IMR-90 (cell line): Measurements from ENCODE around the gene TMEM14B. TPM values are rescaled to one million over a fixed set of nuclear protein-coding genes. Genes with fewer than 3 reads are reported as not detected.

Experiments
- ATAC-seq: fragments of 200-7000 bp; cut with Tn5 transposase; 2 replicates; pipeline ENCODE4 v1.9.1; 2020; ENCODE audit warnings: low read depth, mild to moderate bottlenecking, moderate library complexity
- BruUV-seq: library from RNA; stranded (reverse); fragments of 400-500 nt; replicated peaks from 2 replicates; lab custom pipeline; 2021; lab: Mats Ljungman, UMichigan
- CTCF ChIA-PET: fragments of 300-600 bp; formaldehyde crosslinking; extraction: SDS; loops from one replicate; lab custom pipeline; 2021; ENCODE audit warnings: antibody characterized with exemption; lab: Yijun Ruan, JAX
- POLR2A ChIA-PET: fragments of 300-600 bp; sonication (Branson Sonifier 250); formaldehyde crosslinking; loops from one replicate; lab custom pipeline; 2022; ENCODE audit warnings: antibody characterized with exemption; ENCODE audit not compliant: unreplicated experiment; lab: Charles Lee
- DNase-seq: peaks from one replicate; pipeline ENCODE4 v3.0.0; 2013
- H2AFZ ChIP-seq: replicated peaks from 2 replicates; pipeline ENCODE3; 2013; ENCODE audit warnings: low read length, mild to moderate bottlenecking; ENCODE audit not compliant: poor library complexity
- H2AK5ac ChIP-seq: 2 replicates; pipeline ENCODE4 v1.6.1; 2013; ENCODE audit warnings: low read depth, low read length, inconsistent platforms
- H2AK9ac ChIP-seq: replicated peaks from 2 replicates; pipeline ENCODE3; 2013; ENCODE audit warnings: mild to moderate bottlenecking, low read depth, low read length, moderate library complexity; ENCODE audit not compliant: poor library complexity
- H2BK120ac ChIP-seq: 2 replicates; pipeline ENCODE4 v1.6.1; 2013; ENCODE audit warnings: low read depth, low read length, inconsistent platforms
- H2BK15ac ChIP-seq: 3 replicates; pipeline ENCODE4 v1.6.1; 2013; ENCODE audit warnings: low read depth, low read length, inconsistent platforms
- H2BK20ac ChIP-seq: 2 replicates; pipeline ENCODE4 v1.6.1; 2013; ENCODE audit warnings: low read depth, mild to moderate bottlenecking, inconsistent platforms, low read length, moderate library complexity
- H2BK5ac ChIP-seq: 2 replicates; pipeline ENCODE4 v1.6.1; 2013; ENCODE audit warnings: mild to moderate bottlenecking, low read depth, low read length, inconsistent platforms; ENCODE audit not compliant: poor library complexity, severe bottlenecking
- H3K14ac ChIP-seq: replicated peaks from 2 replicates; pipeline ENCODE4 v1.6.1; 2013; ENCODE audit warnings: low read depth, low read length, inconsistent platforms
- H3K18ac ChIP-seq: 2 replicates; pipeline ENCODE4 v1.6.1; 2013; ENCODE audit warnings: low read depth, low read length, control low read depth
- H3K23ac ChIP-seq: 2 replicates; pipeline ENCODE4 v1.6.1; 2013; ENCODE audit warnings: low read depth, low read length, inconsistent platforms
- H3K27ac ChIP-seq: 2 replicates; pipeline ENCODE4 v1.5.1; 2013; ENCODE audit warnings: mild to moderate bottlenecking, control low read depth, low read length; ENCODE audit not compliant: insufficient read depth
- H3K27me3 ChIP-seq: 2 replicates; pipeline ENCODE4 v1.6.1; 2013; ENCODE audit warnings: low read length; ENCODE audit not compliant: control insufficient read depth, insufficient read depth
- H3K36me3 ChIP-seq: 2 replicates; pipeline ENCODE4 v1.6.1; 2013; ENCODE audit warnings: low read length, mixed read lengths; ENCODE audit not compliant: control insufficient read depth, insufficient read depth
- H3K4ac ChIP-seq: 2 replicates; pipeline ENCODE4 v1.6.1; 2013; ENCODE audit warnings: low read depth, low read length, inconsistent platforms
- H3K4me1 ChIP-seq: 2 replicates; pipeline ENCODE4 v1.6.1; 2013; ENCODE audit warnings: low read length, mixed read lengths; ENCODE audit not compliant: control insufficient read depth, insufficient read depth
- H3K4me2 ChIP-seq: 2 replicates; pipeline ENCODE4 v1.6.1; 2013; ENCODE audit warnings: low read depth, mild to moderate bottlenecking, control low read depth, low read length, moderate library complexity
- H3K4me3 ChIP-seq: 2 replicates; pipeline ENCODE4 v1.5.1; 2013; ENCODE audit warnings: low read depth, mild to moderate bottlenecking, control low read depth, low read length, moderate library complexity; ENCODE audit not compliant: insufficient read depth
- H3K56ac ChIP-seq: 2 replicates; pipeline ENCODE4 v1.6.1; 2013; ENCODE audit warnings: low read length, inconsistent platforms; ENCODE audit not compliant: insufficient read depth; ENCODE audit errors: extremely low read depth
- H3K79me1 ChIP-seq, 2 experiments: 2 replicates each; pipeline ENCODE4 v1.6.1; 2013; ENCODE audit warnings: low read length in 2 of 2, inconsistent platforms in 1 of 2, low read depth in 1 of 2
- H3K9ac ChIP-seq: 2 replicates; pipeline ENCODE4 v1.6.1; 2013; ENCODE audit warnings: low read depth, low read length, control low read depth
- H3K9me1 ChIP-seq: 2 replicates; pipeline ENCODE4 v1.6.1; 2013; ENCODE audit warnings: low read length, inconsistent platforms; ENCODE audit not compliant: insufficient read depth
- H3K9me3 ChIP-seq: 2 replicates; pipeline ENCODE4 v1.6.1; 2013; ENCODE audit warnings: low read length; ENCODE audit not compliant: control insufficient read depth, insufficient read depth
- H4K20me1 ChIP-seq: 2 replicates; pipeline ENCODE4 v1.6.1; 2013; ENCODE audit warnings: low read length, inconsistent platforms; ENCODE audit not compliant: insufficient read depth
- H4K5ac ChIP-seq: 2 replicates; pipeline ENCODE4 v1.6.1; 2013; ENCODE audit warnings: mild to moderate bottlenecking, low read depth, low read length, control low read depth
- H4K8ac ChIP-seq, 2 experiments: 2 replicates each; pipeline ENCODE4 v1.6.1; 2013; ENCODE audit warnings: low read depth in 2 of 2, low read length in 2 of 2, control low read depth in 1 of 2, inconsistent platforms in 1 of 2
- H4K91ac ChIP-seq: 2 replicates; pipeline ENCODE4 v1.6.1; 2013; ENCODE audit warnings: low read depth, low read length, inconsistent platforms; ENCODE audit not compliant: insufficient read depth
- BHLHE40 ChIP-seq: fragments of 150-350 bp; IDR thresholded peaks from 2 replicates; pipeline ENCODE4 v1.6.1; 2016; ENCODE audit warnings: mild to moderate bottlenecking, low read depth, low read length
- CEBPB ChIP-seq: IDR thresholded peaks from 2 replicates; pipeline ENCODE4 v1.6.1; 2012; ENCODE audit warnings: low read depth, low read length, improper control_type of control experiment
- CHD1 ChIP-seq: IDR thresholded peaks from 2 replicates; pipeline ENCODE4 v1.6.1; 2012; ENCODE audit warnings: low read depth, low read length, improper control_type of control experiment
- FOS ChIP-seq: fragments of 150-350 bp; IDR thresholded peaks from 2 replicates; pipeline ENCODE4 v1.6.1; 2016; ENCODE audit warnings: low read depth, low read length
- MAFK ChIP-seq: IDR thresholded peaks from 2 replicates; pipeline ENCODE4 v1.6.1; 2012; ENCODE audit warnings: low read depth, low read length, improper control_type of control experiment
- MAZ ChIP-seq: IDR thresholded peaks from 2 replicates; pipeline ENCODE4 v1.6.1; 2012; ENCODE audit warnings: low read depth, mild to moderate bottlenecking, low read length, improper control_type of control experiment, moderate library complexity, borderline replicate concordance
- MXI1 ChIP-seq: IDR thresholded peaks from 2 replicates; pipeline ENCODE4 v1.6.1; 2012; ENCODE audit warnings: low read depth, mild to moderate bottlenecking, low read length, moderate library complexity, borderline replicate concordance
- NFE2L2 ChIP-seq: fragments of 150-350 bp; IDR thresholded peaks from 2 replicates; pipeline ENCODE4 v1.6.1; 2016; ENCODE audit warnings: low read depth, mild to moderate bottlenecking, low read length
- POLR2A ChIP-seq: IDR thresholded peaks from 2 replicates; pipeline ENCODE4 v1.6.1; 2012; ENCODE audit warnings: mild to moderate bottlenecking, low read depth, low read length
- RAD21 ChIP-seq: IDR thresholded peaks from 2 replicates; pipeline ENCODE4 v1.6.1; 2012; ENCODE audit warnings: low read length, improper control_type of control experiment
- RCOR1 ChIP-seq: IDR thresholded peaks from 2 replicates; pipeline ENCODE4 v1.6.1; 2012; ENCODE audit warnings: mild to moderate bottlenecking, low read length, improper control_type of control experiment; ENCODE audit not compliant: insufficient replicate concordance
- RFX5 ChIP-seq: IDR thresholded peaks from 2 replicates; pipeline ENCODE4 v1.8.0; 2012; ENCODE audit warnings: low read depth, mild to moderate bottlenecking, low read length, moderate library complexity
- SMC3 ChIP-seq: fragments of 150-350 bp; IDR thresholded peaks from 2 replicates; pipeline ENCODE4 v1.6.1; 2016; ENCODE audit warnings: low read depth, mild to moderate bottlenecking, antibody characterized with exemption, low read length, moderate library complexity
- WGBS, 2 experiments: methylation state at CpG; one replicate each; pipeline versions ENCODE4 v1.1.5 to v1.1.7; 2013; ENCODE audit warnings: missing lambda C conversion rate in 2 of 2; ENCODE audit not compliant: insufficient read length in 1 of 2; ENCODE audit errors: extremely low coverage in 2 of 2; 5-methylcytosine and 5-hydroxymethylcytosine counted together
- dilution Hi-C: fragments of 300-500 bp; cut with HindIII; formaldehyde crosslinking; loops from one replicate; pipeline ENCODE4 v1.14.3; 2018; ENCODE audit warnings: low sequenced_read_pairs; ENCODE audit not compliant: unreplicated experiment
- in situ Hi-C: fragments of 300-500 bp; cut with MboI; formaldehyde crosslinking; loops from 3 replicates; pipeline ENCODE4 v1.14.3; 2019; ENCODE audit warnings: low sequenced_read_pairs, inconsistent platforms, mixed read lengths
- intact Hi-C: fragments of 100-400 bp; cut with micrococcal nuclease; formaldehyde crosslinking; loops from 2 replicates; pipeline ENCODE4 v1.10.0; 2022
- polyA plus RNA-seq, 3 experiments: library from polyadenylated mRNA; depleted of rRNA; stranded (reverse); fragments of >200 nt; gene quantifications; 2 replicates each; pipeline ENCODE4 v1.2.3, GENCODE V29; 2012; ENCODE audit warnings: low replicate concordance in 1 of 3
- total RNA-seq: library from RNA; depleted of rRNA; stranded (reverse); fragments of >200 nt; gene quantifications from 2 replicates; pipeline ENCODE4 v1.2.3, GENCODE V29; 2012
- TF ChIP-seq, protein P1 (sequence below): fragments of 150-350 bp; IDR thresholded peaks from 2 replicates; pipeline ENCODE4 v1.6.1; 2017; ENCODE audit warnings: mild to moderate bottlenecking, antibody characterized with exemption, low read length, low read depth
- TF ChIP-seq, protein P2 (sequence below): fragments of 150-350 bp; IDR thresholded peaks from 2 replicates; pipeline ENCODE4 v1.6.1; 2016; ENCODE audit warnings: low read depth, mild to moderate bottlenecking, low read length, moderate library complexity, borderline replicate concordance
- TF ChIP-seq, protein P3 (sequence below): conservative IDR thresholded peaks from 2 replicates; pipeline ENCODE4 v1.5.1; 2012; ENCODE audit warnings: mild to moderate bottlenecking, low read depth, low read length, improper control_type of control experiment

TMEM14B gene
- total and polyA plus RNA-seq, 2 of the 4 experiments (the other 2 are of a cell fraction) = 66.5 to 81.4 TPM

DNA sequence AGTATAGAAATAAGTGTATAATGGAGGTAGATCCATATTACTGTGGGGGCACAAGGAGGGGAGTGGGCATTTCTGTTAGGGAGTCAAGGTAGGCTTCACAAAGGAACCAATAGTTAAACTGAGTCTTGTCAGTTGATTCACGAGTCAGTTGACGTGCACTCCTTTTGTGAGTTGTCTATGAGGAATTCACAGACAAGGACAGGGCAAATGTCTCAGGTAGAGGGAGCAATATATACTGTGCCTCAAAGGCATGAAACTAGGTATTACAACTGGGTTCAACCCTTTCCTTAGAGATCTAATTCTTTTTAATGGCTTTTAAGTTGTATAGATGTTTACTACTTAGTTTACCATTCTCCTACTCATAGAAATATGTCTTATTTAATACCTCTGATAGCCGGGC is 13.7 kb upstream of the TMEM14B start:
- no peaks in the 10 kb centered on the region for H3K27me3 ChIP-seq
- peak overlapping the region; percentile 18; the same call in 1 of the 2 replicates for H2AK5ac ChIP-seq
- no peak overlapping the region for H3K4me3 ChIP-seq
- no peak overlapping the region for H3K56ac ChIP-seq
- H2BK5ac ChIP-seq = no peak overlapping the region
- no peak overlapping the region for H3K4me2 ChIP-seq
- intact Hi-C loops = no loop called here
- BruUV-seq = no TSS peak
- H3K14ac ChIP-seq = no peak overlapping the region
- peak overlapping the region; percentile 24; the same call in 1 of the 2 replicates for H3K18ac ChIP-seq
- TF ChIP-seq POLR2A (no peak), SMC3 (no peak), MXI1 (no peak), RFX5 (no peak), NFE2L2 (no peak), BHLHE40 (no peak), FOS (no peak), CHD1 (no peak), MAFK (no peak), RCOR1 (no peak), MAZ (no peak), RAD21 (no peak), CEBPB (no peak)
- TF ChIP-seq, protein P1, sequence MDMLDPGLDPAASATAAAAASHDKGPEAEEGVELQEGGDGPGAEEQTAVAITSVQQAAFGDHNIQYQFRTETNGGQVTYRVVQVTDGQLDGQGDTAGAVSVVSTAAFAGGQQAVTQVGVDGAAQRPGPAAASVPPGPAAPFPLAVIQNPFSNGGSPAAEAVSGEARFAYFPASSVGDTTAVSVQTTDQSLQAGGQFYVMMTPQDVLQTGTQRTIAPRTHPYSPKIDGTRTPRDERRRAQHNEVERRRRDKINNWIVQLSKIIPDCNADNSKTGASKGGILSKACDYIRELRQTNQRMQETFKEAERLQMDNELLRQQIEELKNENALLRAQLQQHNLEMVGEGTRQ = no peak
- TF ChIP-seq, protein P2, sequence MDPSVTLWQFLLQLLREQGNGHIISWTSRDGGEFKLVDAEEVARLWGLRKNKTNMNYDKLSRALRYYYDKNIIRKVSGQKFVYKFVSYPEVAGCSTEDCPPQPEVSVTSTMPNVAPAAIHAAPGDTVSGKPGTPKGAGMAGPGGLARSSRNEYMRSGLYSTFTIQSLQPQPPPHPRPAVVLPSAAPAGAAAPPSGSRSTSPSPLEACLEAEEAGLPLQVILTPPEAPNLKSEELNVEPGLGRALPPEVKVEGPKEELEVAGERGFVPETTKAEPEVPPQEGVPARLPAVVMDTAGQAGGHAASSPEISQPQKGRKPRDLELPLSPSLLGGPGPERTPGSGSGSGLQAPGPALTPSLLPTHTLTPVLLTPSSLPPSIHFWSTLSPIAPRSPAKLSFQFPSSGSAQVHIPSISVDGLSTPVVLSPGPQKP = no peak
- TF ChIP-seq, protein P3, sequence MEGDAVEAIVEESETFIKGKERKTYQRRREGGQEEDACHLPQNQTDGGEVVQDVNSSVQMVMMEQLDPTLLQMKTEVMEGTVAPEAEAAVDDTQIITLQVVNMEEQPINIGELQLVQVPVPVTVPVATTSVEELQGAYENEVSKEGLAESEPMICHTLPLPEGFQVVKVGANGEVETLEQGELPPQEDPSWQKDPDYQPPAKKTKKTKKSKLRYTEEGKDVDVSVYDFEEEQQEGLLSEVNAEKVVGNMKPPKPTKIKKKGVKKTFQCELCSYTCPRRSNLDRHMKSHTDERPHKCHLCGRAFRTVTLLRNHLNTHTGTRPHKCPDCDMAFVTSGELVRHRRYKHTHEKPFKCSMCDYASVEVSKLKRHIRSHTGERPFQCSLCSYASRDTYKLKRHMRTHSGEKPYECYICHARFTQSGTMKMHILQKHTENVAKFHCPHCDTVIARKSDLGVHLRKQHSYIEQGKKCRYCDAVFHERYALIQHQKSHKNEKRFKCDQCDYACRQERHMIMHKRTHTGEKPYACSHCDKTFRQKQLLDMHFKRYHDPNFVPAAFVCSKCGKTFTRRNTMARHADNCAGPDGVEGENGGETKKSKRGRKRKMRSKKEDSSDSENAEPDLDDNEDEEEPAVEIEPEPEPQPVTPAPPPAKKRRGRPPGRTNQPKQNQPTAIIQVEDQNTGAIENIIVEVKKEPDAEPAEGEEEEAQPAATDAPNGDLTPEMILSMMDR = no peak
- no peak for DNase-seq
- in situ Hi-C loops = loop anchor here (25.0 kb wide), 1 partner anchor 1247 kb away; no protein-coding TSS in a partner anchor
- H3K9me3 ChIP-seq = no peaks in the 10 kb centered on the region
- CTCF ChIA-PET = no interaction called here
- peak overlapping the region; percentile 19; the same call in 1 of the 2 replicates for H4K91ac ChIP-seq
- no peak for ATAC-seq
- H3K9ac ChIP-seq = no peak overlapping the region
- H4K5ac ChIP-seq = no peak overlapping the region
- H2AK9ac ChIP-seq = no peak overlapping the region
- H3K4me1 ChIP-seq = peaks cover 3% of the 10 kb centered on the region; the same call in 1 of the 2 replicates
- peak overlapping the region; percentile 33; the same call in 1 of the 2 replicates for H3K4ac ChIP-seq
- peaks cover 11 to 20% of the 10 kb centered on the region in 2 experiments for H3K79me1 ChIP-seq
- no peak overlapping the region for H3K23ac ChIP-seq
- peak overlapping the region; percentile 69; the same call in 1 of the 2 replicates for H2BK20ac ChIP-seq
- H3K36me3 ChIP-seq = peaks cover 31% of the 10 kb centered on the region
- peak overlapping the region in 1 of 2 experiments; percentile 20; a peak in 1 of 4 replicates for H4K8ac ChIP-seq
- peak overlapping the region; percentile 52; the same call in 1 of the 2 replicates for H2BK120ac ChIP-seq
- POLR2A ChIA-PET = no interaction called here
- WGBS, 2 experiments = no CpG with 5 or more reads among the region's 3 CpGs
- dilution Hi-C loops = no loop called here
- no peaks in the 10 kb centered on the region for H4K20me1 ChIP-seq
- no peak overlapping the region for H2AFZ ChIP-seq
- peak overlapping the region; percentile 7; the same call in 1 of the 3 replicates for H2BK15ac ChIP-seq
- no peak overlapping the region; the same call in 1 of the 2 replicates for H3K27ac ChIP-seq
- H3K9me1 ChIP-seq = no peaks in the 10 kb centered on the region
